NCI-H1105 treated with DMSO at 0.1 percent for 48 hours (cell line): Measurements from ENCODE around the gene TYW1.
"Not testable (repeated sequence)": the region's sequence is repeated elsewhere in the genome, so short reads cannot be mapped to it uniquely, and the experiment has no call there.

Source experiments
- DNase-seq: peaks from one replicate; lab custom pipeline; 2025; lab: John Stamatoyannopoulos, UW

Gene TYW1

GRCh38 chr7:67046819-67047218 lies 50.2 kb downstream of the TYW1 start:
- DNase-seq: not testable (repeated sequence)

DNA sequence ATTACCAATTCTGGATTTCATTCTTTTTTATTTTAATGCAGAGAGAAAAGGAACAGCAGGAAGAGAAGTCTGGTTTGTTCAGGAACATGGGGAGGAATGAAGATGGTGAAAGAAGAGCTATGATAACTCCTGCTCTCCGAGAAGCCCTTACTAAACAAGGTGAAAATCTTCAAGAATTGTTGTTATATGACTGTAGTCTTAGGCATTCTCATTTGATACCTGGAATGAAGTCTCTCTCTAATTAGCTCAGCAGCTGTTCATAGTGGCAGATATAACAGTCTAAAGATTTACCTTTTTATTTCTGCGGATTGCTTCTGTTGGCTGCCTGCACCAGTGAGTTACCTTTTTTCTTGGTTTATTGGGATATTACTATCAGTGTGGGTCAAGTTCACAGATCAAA lies 53.3 kb downstream of the TYW1 start:
- DNase-seq: not testable (repeated sequence)

DNA sequence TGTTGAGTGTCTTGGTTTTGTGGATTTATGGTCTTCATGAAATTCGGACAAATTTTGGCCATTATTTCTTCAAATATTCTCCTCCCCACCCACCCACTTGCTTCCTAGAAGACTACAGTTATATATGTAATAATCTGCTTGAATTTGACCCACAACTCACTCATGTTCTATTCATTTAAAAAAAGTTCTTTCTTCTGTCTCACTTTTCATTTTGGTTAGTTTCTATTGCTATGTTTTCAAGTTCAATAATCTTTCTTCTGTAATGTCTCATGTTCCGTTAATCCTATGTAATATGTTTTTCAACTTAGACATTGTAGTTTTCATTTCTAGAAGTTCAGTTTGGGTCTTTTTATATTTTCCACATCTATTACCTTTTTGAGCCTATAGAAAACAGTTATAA lies 55.5 kb downstream of the TYW1 start:
- not testable (repeated sequence) for DNase-seq

DNA sequence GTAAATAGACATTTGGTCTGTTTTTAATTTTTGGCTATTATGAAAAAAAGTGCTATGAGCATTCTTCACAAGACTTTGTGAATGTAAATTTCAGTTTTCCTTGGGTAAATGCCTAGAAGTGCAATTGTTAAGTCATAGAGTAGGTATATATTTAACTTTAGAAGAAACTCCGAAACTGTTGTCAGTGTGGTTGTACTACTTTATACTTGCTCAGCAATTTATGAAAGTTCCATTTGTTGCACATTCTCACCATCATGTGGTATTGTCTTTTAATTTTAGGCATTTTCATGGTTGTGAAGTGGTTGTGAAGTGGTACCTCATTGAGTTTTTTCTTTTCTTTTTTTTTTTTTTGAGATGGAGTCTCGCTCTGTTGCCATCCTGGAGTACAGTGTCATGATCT lies 60.0 kb downstream of the TYW1 start:
- DNase-seq: no peak

DNA sequence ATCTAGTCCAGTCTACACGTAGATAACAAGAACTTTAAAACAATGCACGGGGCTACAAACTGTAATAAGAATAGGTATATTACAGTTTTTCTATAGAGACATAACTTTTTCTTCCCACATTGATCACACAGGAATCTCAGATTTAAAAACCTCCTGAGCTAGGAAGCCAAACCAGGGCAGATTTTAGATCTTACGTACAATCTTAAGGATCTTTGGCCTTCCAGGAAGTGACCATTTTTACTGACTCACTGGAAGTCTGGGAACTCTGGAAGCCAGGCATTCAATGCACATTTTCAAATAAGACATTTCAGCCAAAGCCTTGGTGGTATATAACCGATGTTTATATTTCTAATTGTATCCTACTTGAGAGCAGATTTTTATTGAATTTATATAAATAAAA lies 64.7 kb downstream of the TYW1 start:
- not testable (repeated sequence) for DNase-seq

DNA sequence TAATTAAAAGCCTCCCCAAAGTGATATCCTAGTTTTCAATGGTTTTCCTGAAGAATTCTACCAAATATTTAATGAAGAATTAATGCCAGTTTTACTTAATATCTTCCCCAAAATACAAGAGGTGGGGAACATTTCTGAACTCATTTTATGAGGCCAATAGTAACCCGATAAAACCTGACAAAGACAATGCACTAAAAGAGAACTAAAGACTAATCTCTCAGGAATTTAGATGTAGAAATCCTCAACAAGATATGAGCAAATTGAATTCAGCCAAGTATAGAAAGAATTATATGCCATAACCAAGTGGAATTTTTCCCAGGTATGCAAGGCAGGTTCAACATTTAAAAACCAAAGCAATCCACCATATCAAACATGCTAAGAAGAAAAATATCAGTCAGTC lies 66.2 kb downstream of the TYW1 start:
- DNase-seq: not testable (repeated sequence)

GRCh38 chr7:67066950-67067622 lies 70.5 kb downstream of the TYW1 start:
- not testable (repeated sequence) for DNase-seq

- DNase-seq: not testable (repeated sequence)
Measured at GRCh38 chr7:67076120-67076519, 79.5 kb downstream of the TYW1 start.

DNA sequence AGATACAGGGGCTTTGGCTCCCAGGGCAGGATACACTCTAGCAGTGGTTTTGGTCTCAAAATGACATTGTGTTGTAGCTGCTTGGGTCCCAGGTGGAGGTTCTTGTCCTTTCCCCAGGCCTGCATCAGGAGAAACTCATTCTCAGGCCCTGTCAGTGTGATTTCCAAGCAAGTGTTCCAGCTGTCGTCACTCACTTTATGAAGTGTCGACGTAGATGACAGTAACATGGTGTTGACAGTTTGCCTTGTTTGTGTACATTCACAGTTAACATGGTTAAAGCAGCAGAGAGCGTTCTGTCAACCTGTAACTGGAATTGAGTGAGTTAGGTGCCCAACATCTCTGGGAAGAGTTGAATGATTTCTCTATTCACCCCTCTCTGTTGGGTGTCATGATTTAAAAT lies 86.2 kb downstream of the TYW1 start:
- DNase-seq: not testable (repeated sequence)

DNA sequence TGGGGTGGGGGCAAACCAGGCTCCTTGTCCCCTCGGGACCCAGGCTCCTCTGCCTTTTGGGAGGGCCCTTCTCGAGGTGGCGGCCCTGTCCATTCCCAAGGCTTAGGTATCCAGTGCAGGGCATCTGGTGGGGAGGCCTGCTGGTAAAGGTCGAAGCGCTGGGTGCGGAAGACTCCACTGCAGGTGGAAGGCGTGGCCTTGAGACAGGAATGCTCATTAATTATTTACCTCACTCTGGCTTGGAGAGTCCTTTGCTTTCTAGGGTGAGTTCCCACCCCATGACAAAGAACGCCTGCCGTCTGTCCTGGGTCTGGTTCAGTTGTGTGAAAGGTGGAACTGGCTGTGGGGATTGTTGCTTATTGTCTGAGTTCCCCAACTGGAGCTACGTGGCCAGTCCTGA lies 92.6 kb downstream of the TYW1 start:
- DNase-seq: not testable (repeated sequence)

DNA sequence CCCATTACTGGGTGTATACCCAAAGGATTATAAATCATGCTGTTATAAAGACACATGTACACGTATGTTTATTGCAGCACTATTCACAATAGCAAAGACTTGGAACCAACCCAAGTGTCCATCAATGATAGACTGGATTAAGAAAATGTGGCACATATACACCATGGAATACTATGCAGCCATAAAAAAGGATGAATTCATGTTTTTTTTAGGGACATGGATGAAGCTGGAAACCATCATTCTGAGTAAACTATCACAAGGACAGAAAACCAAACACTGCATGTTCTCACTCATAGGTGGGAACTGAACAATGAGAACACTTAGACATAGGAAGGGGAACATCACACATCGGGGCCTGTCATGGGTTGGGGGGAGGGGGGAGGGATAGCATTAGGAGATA lies 94.4 kb downstream of the TYW1 start:
- DNase-seq: not testable (repeated sequence)

DNA sequence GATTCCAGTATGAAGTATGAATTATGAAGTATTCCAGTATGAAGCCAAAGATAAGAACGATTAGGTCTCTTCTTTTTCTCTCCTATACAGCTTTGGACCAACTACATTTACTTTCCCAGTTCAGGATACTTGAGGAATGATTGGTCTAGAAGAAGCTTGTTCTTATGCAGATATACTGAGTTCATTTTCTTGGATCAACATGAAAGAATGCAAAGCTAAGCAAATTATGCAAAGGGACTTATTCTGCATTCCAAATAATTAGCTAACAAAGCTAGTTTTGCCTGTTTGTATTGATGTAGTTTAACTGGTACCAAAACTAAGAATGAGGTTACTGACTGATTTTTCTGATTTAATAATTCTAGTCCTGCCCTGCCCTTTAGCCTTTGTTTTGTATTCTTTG lies 101.4 kb downstream of the TYW1 start:
- not testable (repeated sequence) for DNase-seq

DNA sequence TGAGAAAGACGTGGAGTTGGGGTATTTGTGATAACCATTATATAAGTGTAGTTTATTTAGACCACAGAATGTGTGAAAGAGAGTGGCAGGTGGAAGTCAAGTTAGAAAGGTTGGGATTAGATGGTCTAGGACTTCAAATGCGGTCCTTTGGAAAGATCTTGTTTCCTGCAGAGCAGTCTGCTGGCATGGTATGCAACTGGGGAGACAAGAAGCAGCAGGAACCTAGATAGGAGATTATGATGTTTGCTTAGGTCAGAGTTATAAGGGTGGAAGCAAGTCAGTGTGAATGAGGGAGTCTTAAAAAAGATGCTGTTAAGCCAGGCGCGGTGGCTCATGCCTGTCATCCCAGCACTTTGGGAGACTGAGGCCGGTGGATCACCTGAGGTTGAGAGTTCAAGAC lies 102.8 kb downstream of the TYW1 start:
- not testable (repeated sequence) for DNase-seq

- not testable (repeated sequence) for DNase-seq
Measured at GRCh38 chr7:67100038-67100437, 103.4 kb downstream of the TYW1 start.

DNA sequence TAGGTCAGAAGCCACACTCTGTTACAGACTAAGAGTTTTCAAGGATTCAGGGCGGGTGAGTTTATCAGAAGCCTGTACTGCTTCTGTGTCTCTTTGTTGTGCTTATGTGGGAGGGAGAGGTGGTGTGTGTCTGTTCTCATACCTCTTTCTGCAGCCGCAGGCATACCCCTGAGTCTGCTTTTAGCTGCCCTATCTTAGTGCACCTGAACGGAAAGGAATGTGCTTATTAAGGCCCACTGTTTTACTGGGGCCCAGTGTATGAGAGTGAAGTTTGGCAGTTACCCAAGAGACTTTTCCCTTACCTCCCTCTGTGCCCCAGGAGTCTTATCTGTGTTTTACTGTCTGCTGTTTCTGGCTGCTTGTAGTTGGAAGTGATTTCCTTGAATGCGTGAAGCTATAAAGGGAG lies 104.3 kb downstream of the TYW1 start:
- DNase-seq: no peak

- DNase-seq: not testable (repeated sequence)
Measured at GRCh38 chr7:67104937-67105336, 108.3 kb downstream of the TYW1 start.

GRCh38 chr7:67105377-67105776 lies 108.7 kb downstream of the TYW1 start:
- DNase-seq: no peak

- not testable (repeated sequence) for DNase-seq
Measured at GRCh38 chr7:67106255-67106654, 109.6 kb downstream of the TYW1 start.

GRCh38 chr7:67111342-67111741 lies 114.7 kb downstream of the TYW1 start:
- not testable (repeated sequence) for DNase-seq

DNA sequence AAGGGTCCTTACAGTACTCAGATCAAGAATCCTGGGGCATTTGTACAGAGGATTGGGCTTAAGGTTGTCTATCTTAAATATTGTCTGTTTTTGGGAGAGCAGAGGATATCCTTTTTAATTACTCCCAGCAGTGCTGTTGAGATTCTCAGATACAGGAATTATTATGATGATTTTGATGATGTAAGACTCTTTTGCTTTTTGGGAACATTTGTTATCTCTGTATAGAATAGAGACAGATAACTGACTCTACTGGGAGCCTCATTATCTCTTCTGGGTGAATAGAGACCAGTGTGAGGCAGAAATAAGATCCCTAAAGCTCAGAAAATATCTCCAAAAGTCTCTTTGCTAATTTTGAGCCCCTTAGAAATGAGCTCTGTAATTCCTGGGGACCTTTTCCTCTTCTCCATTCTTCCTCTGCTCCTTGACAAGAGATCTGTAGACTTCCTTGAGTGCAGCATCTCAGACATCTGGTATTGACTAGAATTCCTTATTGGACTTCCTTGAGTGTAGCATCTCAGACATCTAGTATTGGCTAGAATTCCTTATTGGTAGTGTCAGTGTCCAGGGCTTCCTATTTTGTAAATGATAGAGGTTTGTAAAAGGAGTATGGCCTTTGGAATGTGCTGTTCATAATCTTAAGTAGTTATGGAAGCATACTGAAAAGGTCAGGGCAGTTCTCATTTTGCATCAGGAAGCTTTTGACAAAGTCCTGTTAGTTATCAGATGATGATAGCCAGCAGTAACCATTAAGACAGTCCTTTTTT lies 118.0 kb downstream of the TYW1 start:
- not testable (repeated sequence) for DNase-seq

DNA sequence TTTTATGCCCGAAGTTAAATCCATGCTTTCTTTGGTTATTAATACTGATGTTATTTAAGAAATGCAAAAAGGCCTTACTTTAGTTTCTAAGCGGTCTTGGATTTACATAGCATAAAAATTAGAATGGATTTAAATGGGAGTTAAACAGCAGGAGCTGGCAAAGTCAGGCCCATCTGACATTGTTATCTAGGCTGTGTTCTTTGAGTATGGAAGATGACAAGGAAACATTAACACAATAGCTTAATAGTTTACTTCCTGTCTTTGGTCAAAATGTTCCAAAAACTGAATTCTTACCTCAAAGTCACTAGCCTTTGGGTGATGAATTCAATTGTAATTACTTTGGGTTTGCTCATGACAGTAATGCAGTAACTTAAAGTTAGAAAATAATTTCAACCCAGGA lies 123.9 kb downstream of the TYW1 start:
- DNase-seq: not testable (repeated sequence)

DNA sequence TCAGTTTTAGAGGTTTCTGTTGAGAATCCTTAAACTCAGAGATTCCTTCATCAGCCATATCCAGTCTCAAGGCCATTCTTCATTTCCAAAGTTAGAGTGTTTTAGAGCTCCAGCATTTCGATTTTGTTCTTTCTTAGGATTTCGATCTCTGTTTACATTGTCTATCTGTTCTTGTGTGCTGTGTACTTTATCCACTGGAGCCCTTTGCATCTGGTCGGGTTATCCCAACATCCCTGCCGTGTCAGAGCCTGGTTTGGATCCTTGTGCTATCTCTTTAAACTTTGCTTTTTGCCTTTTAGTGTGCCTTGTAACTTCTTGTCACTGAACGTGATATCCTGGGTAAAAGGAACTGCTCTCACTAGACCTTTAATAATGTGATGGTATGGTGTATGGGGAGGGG lies 131.6 kb downstream of the TYW1 start:
- not testable (repeated sequence) for DNase-seq

DNA sequence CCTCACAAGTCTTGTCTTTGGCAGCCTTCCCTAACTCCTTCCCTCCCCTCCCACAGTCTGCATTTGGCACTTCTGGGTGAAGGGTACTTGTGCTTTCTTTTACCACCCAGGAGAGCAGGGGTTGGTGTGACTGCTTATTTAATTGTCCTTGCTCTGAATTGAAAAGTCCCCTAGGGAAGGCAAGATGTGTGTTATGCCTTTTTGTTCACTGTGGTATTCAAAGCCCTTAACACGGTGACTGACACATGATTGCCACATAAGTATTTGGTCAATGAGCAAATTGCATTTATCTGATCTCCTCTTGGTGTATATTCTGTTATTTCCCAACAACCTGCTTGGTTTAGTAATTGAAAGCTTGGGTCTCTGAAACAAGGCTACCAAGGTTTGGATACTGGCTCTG lies 134.1 kb downstream of the TYW1 start:
- DNase-seq: not testable (repeated sequence)
